Fibroblast of skin of right biceps (primary cell): ENCODE measurements around the gene ROBO3.

Experiments used
- DNase-seq: peaks from one replicate; pipeline ENCODE4 v3.0.0-alpha.2; 2013

The ROBO3 gene

DNA sequence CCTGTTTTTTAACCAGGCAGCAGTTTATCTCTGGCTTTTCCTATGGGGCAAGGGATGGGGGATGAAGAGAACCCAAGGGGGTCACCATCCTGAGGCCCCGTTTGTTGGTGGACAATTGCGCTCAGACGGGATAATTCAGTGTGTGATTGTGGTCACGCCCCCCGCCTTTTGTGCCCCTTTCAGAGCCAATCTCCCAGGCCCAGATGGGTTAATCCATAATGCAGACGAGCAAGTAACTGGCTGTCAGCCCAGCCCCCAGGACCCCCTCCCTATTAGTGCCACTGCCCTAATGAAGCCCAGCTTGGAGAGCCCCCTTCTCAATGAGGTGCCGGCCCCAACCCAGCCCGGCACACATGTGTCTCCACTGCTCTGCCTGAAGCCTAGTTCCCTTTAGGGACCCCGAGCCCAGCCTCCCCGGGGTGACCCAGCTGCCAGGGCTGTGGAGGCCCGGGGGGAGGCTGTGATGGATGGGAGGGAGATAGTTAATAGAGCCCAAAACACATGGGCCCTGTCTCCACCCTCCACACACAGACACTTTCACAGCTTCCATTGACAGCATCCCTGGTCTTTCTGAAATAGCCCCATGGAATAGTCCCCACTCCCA lies 19.1 kb upstream of the ROBO3 start:
- DNase-seq = no peak

- no peak for DNase-seq
Measured at GRCh38 chr11:124859171-124859570, 6.1 kb upstream of the ROBO3 start.

GRCh38 chr11:124861670-124862069 lies 3.6 kb upstream of the ROBO3 start:
- DNase-seq = no peak

DNA sequence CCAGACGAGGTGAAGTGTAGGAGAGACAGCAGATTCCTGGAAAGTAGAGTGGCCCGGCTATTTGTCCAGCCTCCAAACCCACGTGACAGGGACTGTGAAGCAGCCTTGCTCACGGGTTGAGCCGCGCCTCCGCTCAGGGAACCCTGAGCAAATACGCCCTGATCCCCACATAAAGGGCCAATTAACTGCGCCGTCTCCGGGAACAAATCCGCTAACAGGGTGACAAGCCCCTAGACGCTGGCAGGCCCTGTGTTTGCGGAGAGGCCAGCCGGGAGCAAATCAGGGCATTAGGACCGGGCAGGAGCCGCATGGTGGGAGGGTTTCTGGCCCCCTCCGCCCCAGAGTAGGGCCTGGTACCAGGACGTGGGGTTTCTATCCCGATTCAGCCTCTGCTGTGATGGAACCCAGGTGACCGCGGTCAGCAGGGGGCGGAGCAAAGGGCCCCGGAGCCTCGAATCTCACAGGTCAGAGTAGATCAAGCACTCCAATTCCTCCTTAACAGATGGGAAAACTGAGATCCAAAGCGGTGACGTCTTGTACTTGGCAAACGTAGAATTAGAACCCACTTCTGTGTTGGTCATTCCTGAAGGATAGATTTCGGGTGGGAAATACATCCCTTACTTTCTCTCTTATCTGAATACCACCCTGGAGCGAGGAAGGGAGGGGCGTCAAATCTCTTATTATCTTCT lies 2.0 kb upstream of the ROBO3 start:
- DNase-seq = no peak

GRCh38 chr11:124863826-124864165 lies 1.4 kb upstream of the ROBO3 start:
- no peak for DNase-seq

DNA sequence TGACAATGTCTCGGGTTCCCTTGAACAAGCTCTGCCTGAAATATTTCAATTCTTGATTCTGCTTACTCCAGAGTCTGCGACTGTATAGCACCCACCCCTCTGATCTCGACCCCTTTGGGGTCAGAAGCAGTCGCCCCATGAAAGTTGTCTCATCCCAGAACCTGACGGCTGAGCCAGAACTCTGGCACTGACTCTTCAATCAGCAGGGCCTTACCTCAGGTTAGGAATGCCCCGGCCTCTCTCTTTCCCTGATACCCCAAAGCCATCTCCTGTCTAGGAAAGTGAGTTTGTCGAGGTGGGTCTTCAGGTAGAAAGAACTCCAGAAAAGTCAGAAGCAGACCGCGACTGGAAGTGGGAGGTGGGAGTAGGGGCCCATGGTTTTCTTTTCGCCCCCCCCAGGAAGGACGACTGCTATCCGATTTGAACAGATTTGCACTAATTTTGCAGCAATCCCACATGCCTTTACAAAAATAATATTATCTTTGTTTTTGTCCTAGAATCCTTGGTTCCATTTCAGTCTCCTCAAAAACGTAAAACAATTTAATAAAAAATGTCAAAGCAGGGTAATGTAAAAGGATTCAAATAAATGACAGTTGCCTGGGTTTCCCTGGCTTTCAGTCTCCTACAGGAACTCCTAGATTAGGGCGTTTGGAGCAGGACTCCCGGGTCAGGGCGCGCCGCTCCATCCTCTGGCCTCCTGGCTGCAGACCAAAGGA lies 898 bp upstream of the ROBO3 start:
- DNase-seq = no peak

- no peak for DNase-seq
Measured at GRCh38 chr11:124864892-124865180, 396 bp upstream of the ROBO3 start.

DNA sequence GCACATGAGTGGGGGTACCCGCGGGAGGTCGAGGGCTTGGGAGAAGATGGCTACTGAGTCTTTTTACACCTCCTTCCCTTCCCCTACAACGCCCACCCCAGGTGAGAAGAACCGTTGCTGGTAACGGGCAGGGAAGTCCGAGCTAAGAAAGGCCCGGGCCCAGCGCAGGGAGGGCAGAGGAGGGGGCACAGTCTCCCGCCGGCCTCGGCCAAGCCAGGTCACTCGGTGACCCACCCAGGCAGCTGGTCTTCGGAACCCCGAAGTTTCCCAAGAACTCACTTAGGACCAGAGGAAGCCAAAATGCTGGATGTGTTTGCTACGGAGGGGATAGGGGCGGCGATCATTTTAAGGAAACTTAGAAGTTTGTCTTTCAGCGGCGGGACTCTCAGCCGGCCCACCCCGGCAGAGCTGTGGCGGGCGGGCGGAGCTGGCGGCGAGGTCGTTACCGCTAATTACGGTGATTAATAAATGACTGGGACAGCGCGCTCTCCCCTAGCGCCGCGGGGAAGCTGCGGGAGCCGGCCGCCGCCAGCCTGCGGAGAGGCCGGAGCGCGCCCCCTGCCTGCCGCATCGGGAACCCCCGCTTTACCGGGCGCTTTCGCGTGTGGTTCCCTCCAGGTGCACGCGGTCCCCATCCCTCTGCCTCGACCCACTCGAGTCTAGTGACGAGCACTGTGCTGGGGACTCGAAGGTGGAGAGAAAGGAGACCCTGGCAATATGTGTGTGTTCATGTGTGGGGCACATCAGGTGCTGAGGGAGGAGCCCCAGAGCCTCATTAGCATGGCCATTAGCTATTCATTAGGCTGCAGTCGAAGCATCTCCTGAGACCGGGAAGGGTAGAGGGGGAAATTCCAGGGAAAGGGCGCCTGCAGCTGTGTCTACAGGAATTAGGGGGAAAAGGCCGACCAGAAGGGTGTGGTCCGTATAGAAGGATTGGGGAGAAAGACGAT lies 945 bp downstream of the ROBO3 start:
- DNase-seq = peak; percentile 23

DNA sequence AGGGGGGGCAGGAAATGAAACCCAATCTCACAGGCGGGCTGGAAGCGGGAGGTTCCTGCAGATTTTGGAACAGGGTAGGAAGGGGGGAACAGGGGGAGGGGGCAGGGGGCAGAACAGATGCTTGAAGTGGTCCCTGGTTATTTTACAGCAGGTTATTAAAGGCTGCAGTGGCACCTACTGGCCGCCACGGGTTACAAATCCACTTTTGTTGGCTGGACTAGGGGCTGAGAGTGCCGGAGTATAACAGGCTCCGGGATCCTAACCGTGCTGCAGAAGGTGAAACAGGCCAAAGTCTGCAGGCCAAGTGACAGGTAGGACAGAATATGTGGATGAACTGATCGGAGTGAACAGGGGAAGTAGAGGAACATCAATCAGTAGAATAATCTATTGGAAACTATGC lies 2.5 kb downstream of the ROBO3 start:
- DNase-seq = peak; percentile 19

- no peak for DNase-seq
Measured at GRCh38 chr11:124868331-124869274, 3.4 kb downstream of the ROBO3 start.

DNA sequence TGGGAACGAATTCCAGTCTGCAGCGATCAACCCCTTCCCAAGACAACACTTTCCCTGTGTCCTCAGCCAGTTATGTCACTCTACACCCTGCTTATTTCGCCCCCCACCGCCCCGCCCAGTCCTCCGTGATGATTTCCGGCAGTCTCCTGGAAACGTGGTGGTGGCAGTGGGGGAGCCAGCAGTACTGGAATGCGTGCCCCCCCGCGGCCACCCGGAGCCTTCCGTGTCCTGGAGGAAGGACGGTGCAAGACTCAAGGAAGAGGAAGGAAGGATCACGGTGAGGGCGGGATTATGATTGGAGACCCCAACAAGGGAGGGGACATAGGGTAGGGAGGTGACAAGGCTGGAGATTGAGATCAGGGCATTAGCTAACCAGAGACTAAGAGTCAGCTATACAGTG lies 4.1 kb downstream of the ROBO3 start:
- no peak for DNase-seq

DNA sequence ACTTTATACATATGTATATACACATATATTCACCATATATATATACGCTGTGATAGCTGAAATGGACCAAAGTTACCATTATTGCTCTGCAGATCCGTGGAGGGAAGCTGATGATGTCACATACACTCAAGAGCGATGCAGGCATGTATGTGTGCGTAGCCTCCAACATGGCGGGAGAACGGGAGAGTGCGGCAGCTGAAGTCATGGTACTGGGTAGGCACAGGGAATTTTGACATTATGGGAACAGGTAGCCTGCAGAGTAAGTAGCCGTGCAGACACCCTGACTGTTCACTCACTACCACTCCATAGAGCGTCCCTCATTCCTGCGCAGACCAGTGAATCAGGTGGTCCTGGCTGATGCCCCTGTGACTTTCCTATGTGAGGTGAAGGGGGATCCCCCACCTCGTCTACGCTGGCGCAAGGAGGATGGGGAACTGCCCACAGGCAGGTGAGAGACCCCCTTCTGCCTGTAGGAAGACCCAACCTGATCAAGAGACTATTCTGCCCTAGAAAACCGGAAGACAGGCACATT lies 4.7 kb downstream of the ROBO3 start:
- no peak for DNase-seq

DNA sequence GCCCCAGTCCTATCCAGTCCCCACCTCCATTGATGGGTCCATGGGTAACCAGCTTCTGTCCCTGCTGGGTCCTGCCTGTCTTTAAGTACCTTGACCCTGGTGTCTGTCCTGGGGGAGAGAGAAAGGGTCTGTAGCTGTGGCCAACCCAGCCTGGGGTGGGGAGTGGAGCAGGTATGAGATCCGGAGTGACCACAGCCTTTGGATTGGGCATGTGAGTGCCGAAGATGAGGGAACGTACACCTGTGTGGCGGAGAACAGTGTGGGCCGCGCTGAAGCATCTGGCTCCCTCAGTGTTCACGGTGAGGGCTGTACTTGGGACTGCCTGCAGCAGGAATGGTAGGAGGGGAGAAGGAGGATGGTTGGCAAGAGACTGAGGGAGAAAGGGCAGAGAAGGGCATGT lies 5.2 kb downstream of the ROBO3 start:
- DNase-seq = no peak

GRCh38 chr11:124872280-124872679 lies 7.0 kb downstream of the ROBO3 start:
- DNase-seq = no peak

GRCh38 chr11:124872741-124873140 lies 7.5 kb downstream of the ROBO3 start:
- no peak for DNase-seq

- no peak for DNase-seq
Measured at GRCh38 chr11:124873951-124874350, 8.7 kb downstream of the ROBO3 start.

- no peak for DNase-seq
Measured at GRCh38 chr11:124874571-124875255, 9.5 kb downstream of the ROBO3 start.

DNA sequence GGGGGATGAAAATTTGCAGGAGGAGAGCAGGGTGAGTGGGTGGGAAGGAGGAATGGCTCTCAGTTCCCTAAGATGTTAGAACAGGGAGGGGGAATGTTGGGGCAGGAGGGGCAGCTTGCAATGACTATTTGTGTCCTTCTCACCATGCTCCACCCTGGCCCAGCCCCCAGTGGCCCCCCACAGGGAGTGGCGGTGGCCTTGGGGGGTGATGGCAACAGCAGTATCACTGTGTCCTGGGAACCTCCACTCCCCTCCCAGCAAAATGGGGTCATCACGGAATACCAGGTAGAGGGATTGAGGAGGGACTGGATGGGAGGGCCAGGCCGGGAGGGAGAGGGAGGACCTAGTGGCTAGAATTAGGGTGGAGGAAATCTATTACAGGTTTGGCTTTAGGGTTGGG lies 10.2 kb downstream of the ROBO3 start:
- no peak for DNase-seq

- peak; percentile 96 for DNase-seq
Measured at GRCh38 chr11:124875943-124876817, 10.9 kb downstream of the ROBO3 start.
